ENCODE measurements around the gene EPAS1. TPM values are rescaled to one million over a fixed set of nuclear protein-coding genes. Genes with fewer than 3 reads are reported as not detected.

The EPAS1 gene
- total and polyA plus RNA-seq, 4 donors: 26.2 to 193 (median 61.1) TPM

DNA sequence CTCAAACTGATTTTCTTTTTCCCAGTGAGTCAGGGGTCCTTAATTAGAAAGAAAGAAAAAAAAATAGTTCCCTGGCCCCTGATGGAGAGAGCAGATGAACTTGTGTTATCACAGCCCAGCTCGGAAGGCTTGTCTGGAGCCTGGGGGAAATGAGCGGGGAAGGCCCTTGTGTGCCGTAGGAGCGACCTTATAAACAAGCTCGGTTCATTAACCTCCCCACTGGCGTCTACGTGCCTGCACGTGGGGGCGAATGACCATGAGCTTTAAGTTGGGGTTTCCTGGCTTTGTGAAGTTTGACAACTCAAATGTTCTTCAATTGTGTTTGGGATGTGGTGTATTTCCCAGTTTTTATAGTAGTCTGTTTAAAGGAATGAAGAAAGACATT lies 69.5 kb downstream of the EPAS1 start:
- Histone ChIP-seq H3K36me3 (ENCODE audit: control insufficient read depth in 4 of 4, insufficient read depth in 3 of 4, low read depth in 1 of 4, low read length in 3 of 4) (peaks cover 16 to 61% (median 49%) of the 10 kb centered on the region in 4 donors), H3K4me1 (ENCODE audit: control insufficient read depth in 4 of 4, insufficient read depth in 4 of 4, low read length in 3 of 4) (peaks cover 5 to 18% (median 11%) of the 10 kb centered on the region in 4 donors), H3K9ac (ENCODE audit: low read depth in 1 of 2, low read length in 2 of 2) (no peak overlapping the region), H3K9me3 (ENCODE audit: control insufficient read depth in 4 of 4, low read length in 3 of 4) (no peaks in the 10 kb centered on the region), H3K27ac (ENCODE audit: low read depth in 1 of 2, low read length in 2 of 2) (peak overlapping the region; percentile 38 to 50), H3K4me3 (ENCODE audit: low read depth in 1 of 3, low read length in 3 of 3) (no peak overlapping the region), H3K27me3 (ENCODE audit: control insufficient read depth in 4 of 4, insufficient read depth in 4 of 4, low read length in 3 of 4) (no peaks in the 10 kb centered on the region)
- TF ChIP-seq SP1 (IDR thresholded peaks at IDR 0.05) (peak; percentile 64), RXRA (IDR thresholded peaks at IDR 0.05) (peak; percentile 92 to 93), NR2F2 (IDR thresholded peaks at IDR 0.05) (peak; percentile 65), FOXA2 (IDR thresholded peaks at IDR 0.05) (no peak), REST (IDR thresholded peaks at IDR 0.05) (no peak), FOXA1 (IDR thresholded peaks at IDR 0.05) (no peak), HNF4A (conservative IDR thresholded peaks at IDR 0.05) (peak; percentile 32 to 42), ATF3 (IDR thresholded peaks at IDR 0.05) (no peak), GABPA (IDR thresholded peaks at IDR 0.05 in 1 of 2, conservative IDR thresholded peaks at IDR 0.05 in 1 of 2) (no peak), YY1 (IDR thresholded peaks at IDR 0.05) (no peak), EGR1 (IDR thresholded peaks at IDR 0.05; ENCODE audit: low read depth in 2 of 2) (peak in 1 of 2 donors; percentile 20), RAD21 (IDR thresholded peaks at IDR 0.05) (peak in 1 of 2 donors; percentile 38), HNF4G (IDR thresholded peaks at IDR 0.05) (no peak), CTCF (IDR thresholded peaks at IDR 0.05; ENCODE audit: low read depth, low read length, missing input control) (no peak), TAF1 (conservative IDR thresholded peaks at IDR 0.05) (peak; percentile 44), JUND (IDR thresholded peaks at IDR 0.05) (no peak), MAX (IDR thresholded peaks at IDR 0.05) (peak; percentile 70)
- TF ChIP-seq, protein P1, sequence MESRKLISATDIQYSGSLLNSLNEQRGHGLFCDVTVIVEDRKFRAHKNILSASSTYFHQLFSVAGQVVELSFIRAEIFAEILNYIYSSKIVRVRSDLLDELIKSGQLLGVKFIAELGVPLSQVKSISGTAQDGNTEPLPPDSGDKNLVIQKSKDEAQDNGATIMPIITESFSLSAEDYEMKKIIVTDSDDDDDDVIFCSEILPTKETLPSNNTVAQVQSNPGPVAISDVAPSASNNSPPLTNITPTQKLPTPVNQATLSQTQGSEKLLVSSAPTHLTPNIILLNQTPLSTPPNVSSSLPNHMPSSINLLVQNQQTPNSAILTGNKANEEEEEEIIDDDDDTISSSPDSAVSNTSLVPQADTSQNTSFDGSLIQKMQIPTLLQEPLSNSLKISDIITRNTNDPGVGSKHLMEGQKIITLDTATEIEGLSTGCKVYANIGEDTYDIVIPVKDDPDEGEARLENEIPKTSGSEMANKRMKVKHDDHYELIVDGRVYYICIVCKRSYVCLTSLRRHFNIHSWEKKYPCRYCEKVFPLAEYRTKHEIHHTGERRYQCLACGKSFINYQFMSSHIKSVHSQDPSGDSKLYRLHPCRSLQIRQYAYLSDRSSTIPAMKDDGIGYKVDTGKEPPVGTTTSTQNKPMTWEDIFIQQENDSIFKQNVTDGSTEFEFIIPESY (IDR thresholded peaks at IDR 0.05): no peak
- 29% methylated on average over 9 of the region's 9 CpGs for WGBS
- DNase-seq (ENCODE audit: low spot score): no peak

Data from liver (tissue), 9 donors.